Activated T-cell treated with anti-CD3 and anti-CD28 coated beads for 48 hours (primary cell): Measurements from ENCODE around the gene CCDC107.

Experiments
- DNase-seq: peaks from one replicate; pipeline ENCODE4 v3.0.0-alpha.2; 2020; ENCODE audit warnings: low read depth

CCDC107 gene

GRCh38 chr9:35683323-35683722 is 25.2 kb downstream of the CCDC107 start:
- no peak for DNase-seq

GRCh38 chr9:35684921-35685320 is 26.8 kb downstream of the CCDC107 start:
- DNase-seq = no peak

- DNase-seq = no peak
These were observed 27.4 kb downstream of the CCDC107 start for GRCh38 chr9:35685506-35685905.

- DNase-seq = no peak
These were observed 28.4 kb downstream of the CCDC107 start for GRCh38 chr9:35686222-35687203.

- no peak for DNase-seq
These were observed 29.2 kb downstream of the CCDC107 start for GRCh38 chr9:35687306-35687705.

GRCh38 chr9:35687972-35688557 is 30.0 kb downstream of the CCDC107 start:
- no peak for DNase-seq

DNA sequence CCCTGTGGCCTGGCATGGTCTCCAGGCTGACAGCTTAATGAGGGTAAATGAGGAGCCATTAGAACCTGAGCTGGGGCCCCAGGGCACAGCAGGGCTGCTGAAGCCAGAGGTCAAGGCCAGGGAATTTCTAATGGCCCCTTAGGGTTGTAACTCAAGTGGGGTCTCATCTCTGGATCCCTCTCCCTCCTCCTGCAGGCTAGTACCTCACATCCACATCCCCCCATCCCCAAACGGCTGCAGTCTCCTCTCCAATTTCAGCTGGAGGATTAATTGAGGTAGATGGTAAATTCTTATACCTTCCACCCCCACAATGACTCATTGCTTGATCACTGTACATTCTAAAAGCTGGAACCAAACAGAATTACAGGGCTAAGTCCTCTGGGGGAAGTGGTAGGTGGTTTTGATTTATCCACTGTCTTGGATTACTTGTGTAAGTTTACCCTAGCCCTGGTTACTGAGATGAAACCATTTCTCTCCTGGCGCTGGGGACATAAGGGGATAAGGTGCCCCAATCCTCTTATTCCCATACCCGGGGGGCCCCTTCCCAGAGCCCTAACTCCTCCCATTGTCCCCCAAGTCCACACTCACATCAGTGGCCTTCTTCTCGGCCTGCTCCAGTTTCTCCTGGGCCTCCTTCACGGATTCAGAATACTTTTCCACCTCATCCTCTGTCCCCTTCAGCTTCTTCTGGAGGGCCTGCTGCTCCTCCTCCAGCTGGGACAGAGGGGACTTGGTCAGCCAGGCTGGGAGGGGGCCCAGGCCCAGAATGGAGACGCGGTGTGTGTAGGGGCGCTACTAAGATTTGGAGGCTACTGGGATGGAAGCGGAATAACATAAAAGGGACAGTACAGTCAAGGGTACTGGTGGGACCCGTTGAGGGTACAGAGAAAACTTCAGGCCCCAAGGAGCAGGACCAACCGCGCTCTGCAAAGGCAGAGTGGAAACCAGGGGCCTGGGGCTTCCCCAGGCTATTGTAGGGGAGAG is 30.8 kb downstream of the CCDC107 start:
- no peak for DNase-seq

DNA sequence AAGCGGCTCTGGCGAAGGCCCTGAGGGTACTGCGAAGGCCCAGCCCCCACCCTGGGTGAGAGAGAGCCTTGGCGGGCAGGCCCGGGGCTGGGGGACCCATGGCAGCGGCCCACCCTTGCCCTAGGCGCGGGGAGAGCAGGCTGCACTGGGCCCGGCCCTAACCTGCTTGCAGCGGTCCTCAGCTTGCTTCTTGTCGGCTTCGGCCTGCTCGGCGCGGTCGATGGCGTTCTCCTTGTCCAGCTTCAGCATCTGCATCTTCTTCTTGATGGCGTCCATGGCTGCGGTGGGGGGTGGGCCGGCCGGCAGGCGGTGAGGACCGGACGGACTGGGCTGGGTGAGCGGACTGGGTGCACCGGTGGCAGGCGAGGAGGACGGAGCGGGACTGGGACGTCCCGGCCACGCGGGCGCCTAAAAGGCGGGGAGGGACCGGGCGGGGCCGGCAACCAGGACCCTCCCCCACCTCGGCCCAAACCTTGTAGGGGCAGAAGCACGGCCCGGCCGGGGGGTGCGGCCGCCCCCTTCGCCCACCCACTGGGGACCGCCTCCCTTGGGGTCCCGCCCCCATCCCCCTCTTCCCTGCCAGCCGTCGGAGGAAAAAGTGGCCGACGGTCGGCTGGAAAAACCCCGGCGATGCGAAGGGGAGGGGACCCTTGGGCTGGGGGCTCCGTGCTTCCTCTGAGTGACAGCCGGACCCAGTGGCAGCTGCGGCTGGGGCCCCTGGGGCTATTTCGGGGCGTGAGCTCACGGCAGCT is 31.6 kb downstream of the CCDC107 start, which contains the start of gene TPM2:
Gene TPM2, minus strand, starts transcription at position 384 of the 752 bp plus-strand sequence. Its CDS starts 108 bp downstream, at position 276.
- no peak for DNase-seq

- no peak for DNase-seq
These were observed 32.2 kb downstream of the CCDC107 start for GRCh38 chr9:35690294-35690613.

DNA sequence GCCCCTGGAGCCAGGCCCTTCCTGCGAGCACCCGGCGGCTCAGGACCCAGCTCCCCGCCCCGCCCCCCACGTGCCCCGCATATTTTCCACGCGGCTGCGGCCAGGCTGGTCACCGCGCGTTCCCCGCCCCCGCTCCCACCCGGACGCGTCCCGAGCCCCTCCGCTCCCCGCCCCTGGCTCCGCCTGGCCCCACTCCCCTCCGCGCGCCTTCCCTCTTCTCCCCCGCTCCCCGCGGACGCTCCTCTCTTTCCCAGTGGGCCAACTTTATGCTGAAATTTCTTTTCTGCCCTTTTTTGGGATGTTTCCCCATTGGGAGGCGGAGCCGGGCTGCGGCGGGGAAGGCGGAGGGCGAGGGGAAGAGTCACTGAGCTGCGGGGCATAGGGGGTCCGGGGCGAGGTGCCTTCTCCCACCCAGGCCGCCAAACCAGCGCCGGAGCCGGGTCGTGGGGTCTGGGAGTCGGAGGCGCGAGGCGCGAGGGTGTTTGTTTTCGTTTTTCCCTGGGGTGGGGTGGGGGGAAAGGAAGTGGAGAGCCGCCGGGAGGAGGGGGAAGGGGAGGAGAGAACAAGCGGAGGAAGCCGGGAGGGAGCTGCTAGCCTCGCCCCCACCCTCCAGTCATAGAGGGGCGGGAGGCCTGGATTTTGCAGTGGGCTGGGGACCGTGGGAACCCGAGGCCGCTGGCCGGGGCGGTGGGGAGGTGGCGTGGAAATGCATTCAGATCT is 32.7 kb downstream of the CCDC107 start:
- no peak for DNase-seq

GRCh38 chr9:35691334-35691650 is 33.2 kb downstream of the CCDC107 start:
- DNase-seq = no peak

DNA sequence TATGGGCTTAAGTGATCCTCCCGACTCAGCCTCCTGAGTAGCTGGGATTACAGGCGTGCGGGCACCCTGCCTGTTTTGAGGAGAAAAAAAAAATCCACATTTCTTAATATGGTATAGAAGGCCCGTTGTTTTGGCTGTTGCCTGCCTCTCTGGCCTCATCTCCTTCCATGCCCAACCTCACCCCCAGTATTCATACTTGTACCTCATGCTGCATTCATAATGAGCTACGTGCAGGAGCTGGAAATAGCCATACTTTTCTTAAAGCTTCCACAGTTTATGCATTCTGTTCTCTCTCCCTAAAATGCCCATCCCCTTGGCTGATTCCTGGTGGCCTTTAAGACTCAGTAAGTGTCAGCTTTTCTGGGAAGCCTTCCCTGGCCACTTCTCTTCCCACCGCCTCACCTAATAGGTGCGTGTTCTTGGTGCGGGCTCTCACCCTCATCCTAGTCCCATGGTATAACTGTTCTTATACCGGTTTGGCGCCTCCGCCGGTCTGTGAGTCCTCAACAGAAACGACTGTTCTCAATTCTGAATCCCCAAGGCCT is 33.7 kb downstream of the CCDC107 start:
- DNase-seq = no peak

- DNase-seq = no peak
These were observed 37.9 kb downstream of the CCDC107 start for GRCh38 chr9:35695943-35696401.

GRCh38 chr9:35696520-35697215 is 38.6 kb downstream of the CCDC107 start:
- DNase-seq = peak; percentile 45

- no peak for DNase-seq
These were observed 39.4 kb downstream of the CCDC107 start for GRCh38 chr9:35697486-35697885.

DNA sequence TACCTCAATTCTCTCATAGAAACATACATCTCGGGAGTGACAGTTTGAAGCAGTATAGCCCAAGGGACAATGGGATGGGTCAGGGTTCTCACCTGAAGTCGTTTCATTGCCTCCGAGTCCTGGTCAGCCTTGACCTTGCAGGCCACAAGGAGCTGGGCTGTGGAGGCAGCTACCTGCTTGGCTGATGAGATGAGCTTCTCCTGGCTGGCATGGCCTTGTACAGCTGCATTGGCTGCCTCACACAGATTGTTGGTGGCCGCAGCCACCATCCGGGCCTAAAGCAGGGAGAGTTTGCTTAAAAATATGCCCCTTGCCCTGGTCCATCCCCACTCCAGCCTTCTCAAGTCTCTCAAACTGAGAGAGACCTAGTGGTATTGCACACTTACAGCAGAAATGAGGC is 40.1 kb downstream of the CCDC107 start:
- no peak for DNase-seq

- DNase-seq = no peak
These were observed 41.9 kb downstream of the CCDC107 start for GRCh38 chr9:35700031-35700430.

GRCh38 chr9:35700942-35701341 is 42.9 kb downstream of the CCDC107 start:
- no peak for DNase-seq

GRCh38 chr9:35702696-35703095 is 44.6 kb downstream of the CCDC107 start:
- no peak for DNase-seq
